ENCODE data around the gene OTOF. TPM values are rescaled to one million over a fixed set of nuclear protein-coding genes. Genes with fewer than 3 reads are reported as not detected.

The OTOF gene
- total and polyA plus RNA-seq, 2 of the 13 experiments (the other 11 are each of a cell fraction or from before 2014, with no cell fraction given), result 0.04 TPM; not detected in 1

DNA sequence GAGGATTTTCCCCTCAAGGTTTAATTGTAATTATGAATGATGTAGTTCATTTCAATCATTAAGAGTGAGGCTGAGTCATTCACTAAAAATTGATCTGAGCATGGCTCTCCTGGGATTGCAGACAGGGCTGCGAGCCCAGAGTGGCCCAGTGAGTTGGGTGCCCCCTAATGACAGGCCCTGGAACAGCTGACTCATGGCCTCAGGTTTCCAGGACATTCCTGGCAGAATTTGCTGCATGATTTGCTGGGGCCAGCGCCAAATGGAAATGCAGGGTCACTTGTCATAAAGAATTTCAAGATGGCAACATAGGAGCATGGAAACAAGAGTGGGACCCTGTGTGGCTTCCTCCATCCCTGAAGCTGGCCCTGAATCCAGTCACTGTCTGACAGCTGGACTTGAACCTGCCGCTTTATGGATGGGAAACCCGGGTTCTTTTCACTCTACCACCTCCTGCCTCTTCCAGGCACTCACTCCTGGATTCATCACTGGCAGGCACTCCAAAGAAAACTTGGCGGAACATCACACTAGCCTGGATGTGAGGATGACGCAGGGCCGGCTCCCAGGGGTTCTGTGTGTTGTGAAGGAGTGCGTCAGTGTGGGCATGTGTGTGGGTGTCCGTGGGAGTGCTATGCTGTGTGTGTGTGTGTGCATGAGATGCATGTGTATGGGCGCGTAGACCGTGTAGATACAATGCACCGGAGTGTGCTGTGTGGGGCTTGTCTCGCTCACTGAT, 15.2 kb downstream of the OTOF start (continued):
- TF ChIP-seq, protein P1, sequence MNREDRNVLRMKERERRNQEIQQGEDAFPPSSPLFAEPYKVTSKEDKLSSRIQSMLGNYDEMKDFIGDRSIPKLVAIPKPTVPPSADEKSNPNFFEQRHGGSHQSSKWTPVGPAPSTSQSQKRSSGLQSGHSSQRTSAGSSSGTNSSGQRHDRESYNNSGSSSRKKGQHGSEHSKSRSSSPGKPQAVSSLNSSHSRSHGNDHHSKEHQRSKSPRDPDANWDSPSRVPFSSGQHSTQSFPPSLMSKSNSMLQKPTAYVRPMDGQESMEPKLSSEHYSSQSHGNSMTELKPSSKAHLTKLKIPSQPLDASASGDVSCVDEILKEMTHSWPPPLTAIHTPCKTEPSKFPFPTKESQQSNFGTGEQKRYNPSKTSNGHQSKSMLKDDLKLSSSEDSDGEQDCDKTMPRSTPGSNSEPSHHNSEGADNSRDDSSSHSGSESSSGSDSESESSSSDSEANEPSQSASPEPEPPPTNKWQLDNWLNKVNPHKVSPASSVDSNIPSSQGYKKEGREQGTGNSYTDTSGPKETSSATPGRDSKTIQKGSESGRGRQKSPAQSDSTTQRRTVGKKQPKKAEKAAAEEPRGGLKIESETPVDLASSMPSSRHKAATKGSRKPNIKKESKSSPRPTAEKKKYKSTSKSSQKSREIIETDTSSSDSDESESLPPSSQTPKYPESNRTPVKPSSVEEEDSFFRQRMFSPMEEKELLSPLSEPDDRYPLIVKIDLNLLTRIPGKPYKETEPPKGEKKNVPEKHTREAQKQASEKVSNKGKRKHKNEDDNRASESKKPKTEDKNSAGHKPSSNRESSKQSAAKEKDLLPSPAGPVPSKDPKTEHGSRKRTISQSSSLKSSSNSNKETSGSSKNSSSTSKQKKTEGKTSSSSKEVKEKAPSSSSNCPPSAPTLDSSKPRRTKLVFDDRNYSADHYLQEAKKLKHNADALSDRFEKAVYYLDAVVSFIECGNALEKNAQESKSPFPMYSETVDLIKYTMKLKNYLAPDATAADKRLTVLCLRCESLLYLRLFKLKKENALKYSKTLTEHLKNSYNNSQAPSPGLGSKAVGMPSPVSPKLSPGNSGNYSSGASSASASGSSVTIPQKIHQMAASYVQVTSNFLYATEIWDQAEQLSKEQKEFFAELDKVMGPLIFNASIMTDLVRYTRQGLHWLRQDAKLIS (CRISPR knock-in tag; IDR thresholded peaks at IDR 0.05), result no peak
- TF ChIP-seq, protein P2, sequence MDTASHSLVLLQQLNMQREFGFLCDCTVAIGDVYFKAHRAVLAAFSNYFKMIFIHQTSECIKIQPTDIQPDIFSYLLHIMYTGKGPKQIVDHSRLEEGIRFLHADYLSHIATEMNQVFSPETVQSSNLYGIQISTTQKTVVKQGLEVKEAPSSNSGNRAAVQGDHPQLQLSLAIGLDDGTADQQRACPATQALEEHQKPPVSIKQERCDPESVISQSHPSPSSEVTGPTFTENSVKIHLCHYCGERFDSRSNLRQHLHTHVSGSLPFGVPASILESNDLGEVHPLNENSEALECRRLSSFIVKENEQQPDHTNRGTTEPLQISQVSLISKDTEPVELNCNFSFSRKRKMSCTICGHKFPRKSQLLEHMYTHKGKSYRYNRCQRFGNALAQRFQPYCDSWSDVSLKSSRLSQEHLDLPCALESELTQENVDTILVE (CRISPR knock-in tag; IDR thresholded peaks at IDR 0.05), result no peak
- TF ChIP-seq, protein P3, sequence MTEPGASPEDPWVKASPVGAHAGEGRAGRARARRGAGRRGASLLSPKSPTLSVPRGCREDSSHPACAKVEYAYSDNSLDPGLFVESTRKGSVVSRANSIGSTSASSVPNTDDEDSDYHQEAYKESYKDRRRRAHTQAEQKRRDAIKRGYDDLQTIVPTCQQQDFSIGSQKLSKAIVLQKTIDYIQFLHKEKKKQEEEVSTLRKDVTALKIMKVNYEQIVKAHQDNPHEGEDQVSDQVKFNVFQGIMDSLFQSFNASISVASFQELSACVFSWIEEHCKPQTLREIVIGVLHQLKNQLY (CRISPR knock-in tag; IDR thresholded peaks at IDR 0.05), result no peak
- TF ChIP-seq MAFG (CRISPR knock-in tag; IDR thresholded peaks at IDR 0.05) (peak; percentile 70; the same call in 1 of the 2 replicates), EP300 (IDR thresholded peaks at IDR 0.05; ENCODE audit: low read depth in 2 of 2, low read length in 2 of 2) (no peak), EP300 (CRISPR knock-in tag; IDR thresholded peaks at IDR 0.05; ENCODE audit: borderline replicate concordance) (0 out of 2 replicates have a peak, but pooled peaks have one; percentile 9), TOPORS (CRISPR knock-in tag; IDR thresholded peaks at IDR 0.05) (no peak), NBN (conservative IDR thresholded peaks at IDR 0.05) (no peak), ZNF678 (CRISPR knock-in tag; IDR thresholded peaks at IDR 0.05) (no peak), ZBTB1 (CRISPR knock-in tag; IDR thresholded peaks at IDR 0.05; ENCODE audit: borderline replicate concordance) (no peak), ZNF234 (CRISPR knock-in tag; conservative IDR thresholded peaks at IDR 0.05) (no peak), XRCC5 (optimal IDR thresholded peaks at IDR 0.05; ENCODE audit: low read length) (peak; percentile 90), PRPF4 (IDR thresholded peaks at IDR 0.05; ENCODE audit: low read depth, low read length, poor library complexity, severe bottlenecking) (no peak), ZNF572 (CRISPR knock-in tag; IDR thresholded peaks at IDR 0.05) (no peak), TBL1XR1 (IDR thresholded peaks at IDR 0.05; ENCODE audit: borderline replicate concordance, low read length, partially characterized antibody) (no peak), ZNF160 (CRISPR knock-in tag; IDR thresholded peaks at IDR 0.05) (no peak), ZFP36L1 (CRISPR knock-in tag; IDR thresholded peaks at IDR 0.05) (no peak), NFIB (CRISPR knock-in tag; IDR thresholded peaks at IDR 0.05; ENCODE audit: borderline replicate concordance) (no peak), ZNF446 (CRISPR knock-in tag; IDR thresholded peaks at IDR 0.05) (no peak)
- TF ChIP-seq, protein P4, sequence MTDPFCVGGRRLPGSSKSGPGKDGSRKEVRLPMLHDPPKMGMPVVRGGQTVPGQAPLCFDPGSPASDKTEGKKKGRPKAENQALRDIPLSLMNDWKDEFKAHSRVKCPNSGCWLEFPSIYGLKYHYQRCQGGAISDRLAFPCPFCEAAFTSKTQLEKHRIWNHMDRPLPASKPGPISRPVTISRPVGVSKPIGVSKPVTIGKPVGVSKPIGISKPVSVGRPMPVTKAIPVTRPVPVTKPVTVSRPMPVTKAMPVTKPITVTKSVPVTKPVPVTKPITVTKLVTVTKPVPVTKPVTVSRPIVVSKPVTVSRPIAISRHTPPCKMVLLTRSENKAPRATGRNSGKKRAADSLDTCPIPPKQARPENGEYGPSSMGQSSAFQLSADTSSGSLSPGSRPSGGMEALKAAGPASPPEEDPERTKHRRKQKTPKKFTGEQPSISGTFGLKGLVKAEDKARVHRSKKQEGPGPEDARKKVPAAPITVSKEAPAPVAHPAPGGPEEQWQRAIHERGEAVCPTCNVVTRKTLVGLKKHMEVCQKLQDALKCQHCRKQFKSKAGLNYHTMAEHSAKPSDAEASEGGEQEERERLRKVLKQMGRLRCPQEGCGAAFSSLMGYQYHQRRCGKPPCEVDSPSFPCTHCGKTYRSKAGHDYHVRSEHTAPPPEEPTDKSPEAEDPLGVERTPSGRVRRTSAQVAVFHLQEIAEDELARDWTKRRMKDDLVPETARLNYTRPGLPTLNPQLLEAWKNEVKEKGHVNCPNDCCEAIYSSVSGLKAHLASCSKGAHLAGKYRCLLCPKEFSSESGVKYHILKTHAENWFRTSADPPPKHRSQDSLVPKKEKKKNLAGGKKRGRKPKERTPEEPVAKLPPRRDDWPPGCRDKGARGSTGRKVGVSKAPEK (CRISPR knock-in tag; IDR thresholded peaks at IDR 0.05; ENCODE audit: borderline replicate concordance), result no peak
- TF ChIP-seq, protein P5, sequence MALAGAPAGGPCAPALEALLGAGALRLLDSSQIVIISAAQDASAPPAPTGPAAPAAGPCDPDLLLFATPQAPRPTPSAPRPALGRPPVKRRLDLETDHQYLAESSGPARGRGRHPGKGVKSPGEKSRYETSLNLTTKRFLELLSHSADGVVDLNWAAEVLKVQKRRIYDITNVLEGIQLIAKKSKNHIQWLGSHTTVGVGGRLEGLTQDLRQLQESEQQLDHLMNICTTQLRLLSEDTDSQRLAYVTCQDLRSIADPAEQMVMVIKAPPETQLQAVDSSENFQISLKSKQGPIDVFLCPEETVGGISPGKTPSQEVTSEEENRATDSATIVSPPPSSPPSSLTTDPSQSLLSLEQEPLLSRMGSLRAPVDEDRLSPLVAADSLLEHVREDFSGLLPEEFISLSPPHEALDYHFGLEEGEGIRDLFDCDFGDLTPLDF (CRISPR knock-in tag; IDR thresholded peaks at IDR 0.05), result no peak

All from HepG2 (cell line).